HCT116 (cell line): Measurements from ENCODE around the gene CHD9NB.

Experiments used
- CEBPB ChIP-seq: IDR thresholded peaks from 2 replicates; pipeline ENCODE4 v1.6.1; 2012; ENCODE audit warnings: low read depth
- EGR1 ChIP-seq: IDR thresholded peaks from 2 replicates; pipeline ENCODE4 v1.6.1; 2012; ENCODE audit warnings: low read depth
- EZH2 ChIP-seq: fragments of 200-600 bp; sonication (generic); IDR thresholded peaks from 2 replicates; pipeline ENCODE4 v1.6.1; 2017; ENCODE audit warnings: antibody characterized with exemption, mixed run types
- EZH2phosphoT487 ChIP-seq: fragments of 200-600 bp; IDR thresholded peaks from 2 replicates; pipeline ENCODE4 v1.6.1; 2018; ENCODE audit warnings: antibody characterized with exemption, borderline replicate concordance
- JUND ChIP-seq: IDR thresholded peaks from 2 replicates; pipeline ENCODE4 v1.6.1; 2012
- POLR2A ChIP-seq: IDR thresholded peaks from 2 replicates; pipeline ENCODE4 v1.7.0; 2011; ENCODE audit warnings: borderline replicate concordance; ENCODE audit not compliant: insufficient read depth, insufficient read length; ENCODE audit errors: extremely low read depth
- POLR2AphosphoS5 ChIP-seq: IDR thresholded peaks from 2 replicates; pipeline ENCODE4 v1.6.1; 2011; ENCODE audit warnings: mild to moderate bottlenecking, low read depth, low read length, moderate library complexity
- SP1 ChIP-seq: IDR thresholded peaks from 2 replicates; pipeline ENCODE4 v1.6.1; 2012; ENCODE audit warnings: low read depth
- TCF7L2 ChIP-seq: IDR thresholded peaks from 2 replicates; pipeline ENCODE4 v1.7.0; 2011; ENCODE audit warnings: borderline replicate concordance, inconsistent platforms; ENCODE audit not compliant: insufficient read depth, insufficient read length; ENCODE audit errors: extremely low read depth
- TF ChIP-seq, protein P1 (sequence below), 3 experiments: fragments of 200-600 bp in 1 of 3; sonication (generic) in 1 of 3; IDR thresholded peaks in 2 of 3; conservative IDR thresholded peaks in 1 of 3; 2 replicates each; pipeline ENCODE4 v1.5.1; 2012 to 2017; ENCODE audit warnings: low read depth in 2 of 3, low read length in 2 of 3, antibody characterized with exemption in 1 of 3, borderline replicate concordance in 1 of 3, control low read depth in 1 of 3, mild to moderate bottlenecking in 1 of 3, mixed read lengths in 1 of 3, mixed run types in 1 of 3, moderate library complexity in 1 of 3; ENCODE audit not compliant: insufficient read depth in 1 of 3
- TF ChIP-seq, protein P2 (sequence below): IDR thresholded peaks from 2 replicates; pipeline ENCODE4 v1.6.1; 2012; ENCODE audit warnings: low read depth
- TF ChIP-seq, protein P3 (sequence below): IDR thresholded peaks from 2 replicates; pipeline ENCODE4 v1.6.1; 2012
- TF ChIP-seq, protein P4 (sequence below): IDR thresholded peaks from 2 replicates; pipeline ENCODE4 v1.6.1; 2012
- TF ChIP-seq, protein P5 (sequence below): IDR thresholded peaks from 2 replicates; pipeline ENCODE4 v1.6.1; 2011; ENCODE audit warnings: mild to moderate bottlenecking, low read length, moderate library complexity; ENCODE audit not compliant: insufficient replicate concordance; ENCODE audit errors: extremely low read depth

DNA sequence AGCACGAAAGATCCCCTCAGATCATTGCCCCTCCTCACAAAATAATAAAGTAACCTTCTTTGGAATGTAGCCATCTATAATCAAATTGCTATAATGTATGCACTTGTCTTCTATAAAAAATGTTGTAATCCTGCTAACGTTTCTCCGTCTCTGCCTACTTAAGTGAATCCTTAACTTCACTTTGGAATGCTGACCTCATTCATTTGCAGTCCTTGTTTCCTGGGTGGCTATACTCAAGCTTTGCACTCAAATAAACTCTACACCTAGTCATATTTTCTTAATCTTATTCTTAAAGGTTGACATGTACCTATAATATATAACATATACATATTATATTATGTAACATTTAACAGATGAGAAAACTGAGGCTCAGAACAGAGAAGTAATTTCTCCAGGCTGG lies 22.7 kb downstream of the CHD9NB start:
- TF ChIP-seq, protein P1, sequence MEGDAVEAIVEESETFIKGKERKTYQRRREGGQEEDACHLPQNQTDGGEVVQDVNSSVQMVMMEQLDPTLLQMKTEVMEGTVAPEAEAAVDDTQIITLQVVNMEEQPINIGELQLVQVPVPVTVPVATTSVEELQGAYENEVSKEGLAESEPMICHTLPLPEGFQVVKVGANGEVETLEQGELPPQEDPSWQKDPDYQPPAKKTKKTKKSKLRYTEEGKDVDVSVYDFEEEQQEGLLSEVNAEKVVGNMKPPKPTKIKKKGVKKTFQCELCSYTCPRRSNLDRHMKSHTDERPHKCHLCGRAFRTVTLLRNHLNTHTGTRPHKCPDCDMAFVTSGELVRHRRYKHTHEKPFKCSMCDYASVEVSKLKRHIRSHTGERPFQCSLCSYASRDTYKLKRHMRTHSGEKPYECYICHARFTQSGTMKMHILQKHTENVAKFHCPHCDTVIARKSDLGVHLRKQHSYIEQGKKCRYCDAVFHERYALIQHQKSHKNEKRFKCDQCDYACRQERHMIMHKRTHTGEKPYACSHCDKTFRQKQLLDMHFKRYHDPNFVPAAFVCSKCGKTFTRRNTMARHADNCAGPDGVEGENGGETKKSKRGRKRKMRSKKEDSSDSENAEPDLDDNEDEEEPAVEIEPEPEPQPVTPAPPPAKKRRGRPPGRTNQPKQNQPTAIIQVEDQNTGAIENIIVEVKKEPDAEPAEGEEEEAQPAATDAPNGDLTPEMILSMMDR (IDR thresholded peaks at IDR 0.05 in 2 of 3, conservative IDR thresholded peaks at IDR 0.05 in 1 of 3; ENCODE audit: borderline replicate concordance in 1 of 3, insufficient read depth in 1 of 3, low read depth in 2 of 3, low read length in 2 of 3) = no peak
- TF ChIP-seq POLR2A = no peak
- TF ChIP-seq JUND = no peak
- no peak for TF ChIP-seq SP1
- no peak for TF ChIP-seq EZH2
- TF ChIP-seq, protein P2, sequence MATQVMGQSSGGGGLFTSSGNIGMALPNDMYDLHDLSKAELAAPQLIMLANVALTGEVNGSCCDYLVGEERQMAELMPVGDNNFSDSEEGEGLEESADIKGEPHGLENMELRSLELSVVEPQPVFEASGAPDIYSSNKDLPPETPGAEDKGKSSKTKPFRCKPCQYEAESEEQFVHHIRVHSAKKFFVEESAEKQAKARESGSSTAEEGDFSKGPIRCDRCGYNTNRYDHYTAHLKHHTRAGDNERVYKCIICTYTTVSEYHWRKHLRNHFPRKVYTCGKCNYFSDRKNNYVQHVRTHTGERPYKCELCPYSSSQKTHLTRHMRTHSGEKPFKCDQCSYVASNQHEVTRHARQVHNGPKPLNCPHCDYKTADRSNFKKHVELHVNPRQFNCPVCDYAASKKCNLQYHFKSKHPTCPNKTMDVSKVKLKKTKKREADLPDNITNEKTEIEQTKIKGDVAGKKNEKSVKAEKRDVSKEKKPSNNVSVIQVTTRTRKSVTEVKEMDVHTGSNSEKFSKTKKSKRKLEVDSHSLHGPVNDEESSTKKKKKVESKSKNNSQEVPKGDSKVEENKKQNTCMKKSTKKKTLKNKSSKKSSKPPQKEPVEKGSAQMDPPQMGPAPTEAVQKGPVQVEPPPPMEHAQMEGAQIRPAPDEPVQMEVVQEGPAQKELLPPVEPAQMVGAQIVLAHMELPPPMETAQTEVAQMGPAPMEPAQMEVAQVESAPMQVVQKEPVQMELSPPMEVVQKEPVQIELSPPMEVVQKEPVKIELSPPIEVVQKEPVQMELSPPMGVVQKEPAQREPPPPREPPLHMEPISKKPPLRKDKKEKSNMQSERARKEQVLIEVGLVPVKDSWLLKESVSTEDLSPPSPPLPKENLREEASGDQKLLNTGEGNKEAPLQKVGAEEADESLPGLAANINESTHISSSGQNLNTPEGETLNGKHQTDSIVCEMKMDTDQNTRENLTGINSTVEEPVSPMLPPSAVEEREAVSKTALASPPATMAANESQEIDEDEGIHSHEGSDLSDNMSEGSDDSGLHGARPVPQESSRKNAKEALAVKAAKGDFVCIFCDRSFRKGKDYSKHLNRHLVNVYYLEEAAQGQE = no peak
- TF ChIP-seq, protein P3, sequence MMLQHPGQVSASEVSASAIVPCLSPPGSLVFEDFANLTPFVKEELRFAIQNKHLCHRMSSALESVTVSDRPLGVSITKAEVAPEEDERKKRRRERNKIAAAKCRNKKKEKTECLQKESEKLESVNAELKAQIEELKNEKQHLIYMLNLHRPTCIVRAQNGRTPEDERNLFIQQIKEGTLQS = no peak
- no peak for TF ChIP-seq POLR2AphosphoS5
- TF ChIP-seq, protein P4, sequence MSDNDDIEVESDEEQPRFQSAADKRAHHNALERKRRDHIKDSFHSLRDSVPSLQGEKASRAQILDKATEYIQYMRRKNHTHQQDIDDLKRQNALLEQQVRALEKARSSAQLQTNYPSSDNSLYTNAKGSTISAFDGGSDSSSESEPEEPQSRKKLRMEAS = no peak
- TF ChIP-seq CEBPB = no peak
- no peak for TF ChIP-seq EGR1
- TF ChIP-seq, protein P5, sequence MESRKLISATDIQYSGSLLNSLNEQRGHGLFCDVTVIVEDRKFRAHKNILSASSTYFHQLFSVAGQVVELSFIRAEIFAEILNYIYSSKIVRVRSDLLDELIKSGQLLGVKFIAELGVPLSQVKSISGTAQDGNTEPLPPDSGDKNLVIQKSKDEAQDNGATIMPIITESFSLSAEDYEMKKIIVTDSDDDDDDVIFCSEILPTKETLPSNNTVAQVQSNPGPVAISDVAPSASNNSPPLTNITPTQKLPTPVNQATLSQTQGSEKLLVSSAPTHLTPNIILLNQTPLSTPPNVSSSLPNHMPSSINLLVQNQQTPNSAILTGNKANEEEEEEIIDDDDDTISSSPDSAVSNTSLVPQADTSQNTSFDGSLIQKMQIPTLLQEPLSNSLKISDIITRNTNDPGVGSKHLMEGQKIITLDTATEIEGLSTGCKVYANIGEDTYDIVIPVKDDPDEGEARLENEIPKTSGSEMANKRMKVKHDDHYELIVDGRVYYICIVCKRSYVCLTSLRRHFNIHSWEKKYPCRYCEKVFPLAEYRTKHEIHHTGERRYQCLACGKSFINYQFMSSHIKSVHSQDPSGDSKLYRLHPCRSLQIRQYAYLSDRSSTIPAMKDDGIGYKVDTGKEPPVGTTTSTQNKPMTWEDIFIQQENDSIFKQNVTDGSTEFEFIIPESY = no peak
- TF ChIP-seq EZH2phosphoT487 = no peak
- TF ChIP-seq TCF7L2 = no peak
